Testis (tissue), 3 donors: ENCODE results near the gene CFDP1. TPM values are rescaled to one million over a fixed set of nuclear protein-coding genes. Genes with fewer than 3 reads are reported as not detected.

ENCODE experiments used
- DNase-seq: peaks from one replicate; pipeline ENCODE4 v3.0.0-alpha.2; 2019
- H3K27ac ChIP-seq, 2 donors: fragments of 200-600 bp; sonication (generic); one replicate each; pipeline ENCODE4 v1.5.1; 2019
- H3K27me3 ChIP-seq: fragments of 200-600 bp; sonication (generic); one replicate; pipeline ENCODE4 v1.5.1; 2019
- H3K36me3 ChIP-seq: fragments of 200-600 bp; sonication (generic); one replicate; pipeline ENCODE4 v1.5.1; 2017; ENCODE audit warnings: low read depth; ENCODE audit errors: missing control alignments
- H3K4me1 ChIP-seq: fragments of 200-600 bp; sonication (generic); one replicate; pipeline ENCODE4 v1.5.1; 2019
- H3K4me3 ChIP-seq, 2 donors: fragments of 200-600 bp; sonication (generic); one replicate each; pipeline ENCODE4 v1.5.1; 2017 to 2019
- H3K9me3 ChIP-seq: fragments of 200-600 bp; sonication (generic); one replicate; pipeline ENCODE4 v1.5.1; 2017
- POLR2A ChIP-seq: fragments of 450-650 bp; IDR thresholded peaks from one replicate; pipeline ENCODE4 v1.6.1; 2017; ENCODE audit warnings: antibody characterized with exemption, mild to moderate bottlenecking, moderate library complexity
- WGBS, 2 donors: methylation state at CpG; one replicate each; pipeline ENCODE4 v1.1.5; 2018; 5-methylcytosine and 5-hydroxymethylcytosine counted together
- intact Hi-C: fragments of 100-400 bp; cut with DNase I; formaldehyde crosslinking; loops from one replicate; pipeline ENCODE4 v1.15.1; 2023; ENCODE audit warnings: low total_unique reads
- polyA plus RNA-seq: library from polyadenylated mRNA; stranded (reverse); fragments of 350-450 nt; fragmentation: Illumina TruSeq; extraction: RNeasy Lipid Tissue Mini Kit (QIAGEN cat#74804); gene quantifications from one replicate; pipeline ENCODE4 v1.2.3, GENCODE V29; 2014; ENCODE audit warnings: low read depth, low replicate concordance; ENCODE audit not compliant: insufficient read depth
- total RNA-seq, 2 donors: library from RNA; depleted of rRNA; stranded (reverse); fragments of >200 nt; gene quantifications; one replicate each; pipeline ENCODE4 v1.2.3, GENCODE V29; 2016
- TF ChIP-seq, protein P1 (sequence below), 3 experiments: fragments of 450-650 bp in 2 of 3; fragments of 200-600 bp in 1 of 3; sonication (generic) in 1 of 3; IDR thresholded peaks; one replicate each; pipeline ENCODE4 v1.5.1; 2016 to 2019; ENCODE audit warnings: antibody characterized with exemption in 3 of 3, mild to moderate bottlenecking in 2 of 3, moderate library complexity in 1 of 3

The CFDP1 gene
- total and polyA plus RNA-seq, 3 donors from 2014 or later = 111 to 133 (median 127) TPM

DNA sequence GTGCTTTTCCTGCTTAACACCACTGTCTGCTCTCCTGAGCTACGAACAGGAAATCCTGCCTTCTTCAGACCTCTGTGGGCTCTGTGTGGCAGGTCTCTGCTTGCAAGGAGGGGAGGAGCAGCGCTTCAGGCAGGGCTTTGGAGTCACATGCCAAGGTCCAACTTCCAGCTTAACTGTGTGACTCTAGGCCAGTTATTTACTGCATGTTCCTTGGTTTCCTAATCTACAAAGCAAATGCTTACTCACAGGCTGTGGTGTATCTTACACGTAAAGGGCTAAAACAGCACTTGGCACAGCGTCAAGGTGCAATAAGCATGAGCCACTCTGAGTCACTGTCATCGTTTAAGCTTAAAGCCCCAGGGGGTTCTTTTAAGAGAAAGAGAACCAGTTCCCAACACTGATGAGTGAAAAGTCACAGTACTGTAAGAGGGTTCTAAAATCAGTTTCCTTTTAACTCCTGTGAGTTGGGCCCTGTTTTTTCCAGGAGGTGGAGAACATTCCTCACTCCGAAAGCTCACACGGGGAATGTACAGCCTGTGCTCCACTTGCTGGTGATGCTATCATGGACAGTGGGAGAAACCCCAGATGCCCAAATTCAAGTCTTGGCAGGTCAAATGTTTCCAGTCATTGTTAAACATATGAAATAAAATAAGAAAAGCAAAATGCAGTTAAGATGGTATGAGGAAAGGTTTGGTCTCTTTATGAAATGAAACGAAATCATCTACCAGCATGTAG is 127.8 kb downstream of the CFDP1 start:
- Histone ChIP-seq H3K27me3 (no peaks in the 10 kb centered on the region), H3K9me3 (no peaks in the 10 kb centered on the region), H3K27ac (peak overlapping the region; percentile 69 to 81), H3K4me1 (peaks cover 35% of the 10 kb centered on the region), H3K4me3 (no peak overlapping the region), H3K36me3 (no peaks in the 10 kb centered on the region)
- intact Hi-C loops = no loop called here
- no peak for TF ChIP-seq POLR2A
- TF ChIP-seq, protein P1, sequence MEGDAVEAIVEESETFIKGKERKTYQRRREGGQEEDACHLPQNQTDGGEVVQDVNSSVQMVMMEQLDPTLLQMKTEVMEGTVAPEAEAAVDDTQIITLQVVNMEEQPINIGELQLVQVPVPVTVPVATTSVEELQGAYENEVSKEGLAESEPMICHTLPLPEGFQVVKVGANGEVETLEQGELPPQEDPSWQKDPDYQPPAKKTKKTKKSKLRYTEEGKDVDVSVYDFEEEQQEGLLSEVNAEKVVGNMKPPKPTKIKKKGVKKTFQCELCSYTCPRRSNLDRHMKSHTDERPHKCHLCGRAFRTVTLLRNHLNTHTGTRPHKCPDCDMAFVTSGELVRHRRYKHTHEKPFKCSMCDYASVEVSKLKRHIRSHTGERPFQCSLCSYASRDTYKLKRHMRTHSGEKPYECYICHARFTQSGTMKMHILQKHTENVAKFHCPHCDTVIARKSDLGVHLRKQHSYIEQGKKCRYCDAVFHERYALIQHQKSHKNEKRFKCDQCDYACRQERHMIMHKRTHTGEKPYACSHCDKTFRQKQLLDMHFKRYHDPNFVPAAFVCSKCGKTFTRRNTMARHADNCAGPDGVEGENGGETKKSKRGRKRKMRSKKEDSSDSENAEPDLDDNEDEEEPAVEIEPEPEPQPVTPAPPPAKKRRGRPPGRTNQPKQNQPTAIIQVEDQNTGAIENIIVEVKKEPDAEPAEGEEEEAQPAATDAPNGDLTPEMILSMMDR (IDR thresholded peaks at IDR 0.05) = no peak
- 36 to 39% methylated on average over 8 of the region's 8 CpGs for WGBS, 2 donors
- peak; percentile 72 for DNase-seq

DNA sequence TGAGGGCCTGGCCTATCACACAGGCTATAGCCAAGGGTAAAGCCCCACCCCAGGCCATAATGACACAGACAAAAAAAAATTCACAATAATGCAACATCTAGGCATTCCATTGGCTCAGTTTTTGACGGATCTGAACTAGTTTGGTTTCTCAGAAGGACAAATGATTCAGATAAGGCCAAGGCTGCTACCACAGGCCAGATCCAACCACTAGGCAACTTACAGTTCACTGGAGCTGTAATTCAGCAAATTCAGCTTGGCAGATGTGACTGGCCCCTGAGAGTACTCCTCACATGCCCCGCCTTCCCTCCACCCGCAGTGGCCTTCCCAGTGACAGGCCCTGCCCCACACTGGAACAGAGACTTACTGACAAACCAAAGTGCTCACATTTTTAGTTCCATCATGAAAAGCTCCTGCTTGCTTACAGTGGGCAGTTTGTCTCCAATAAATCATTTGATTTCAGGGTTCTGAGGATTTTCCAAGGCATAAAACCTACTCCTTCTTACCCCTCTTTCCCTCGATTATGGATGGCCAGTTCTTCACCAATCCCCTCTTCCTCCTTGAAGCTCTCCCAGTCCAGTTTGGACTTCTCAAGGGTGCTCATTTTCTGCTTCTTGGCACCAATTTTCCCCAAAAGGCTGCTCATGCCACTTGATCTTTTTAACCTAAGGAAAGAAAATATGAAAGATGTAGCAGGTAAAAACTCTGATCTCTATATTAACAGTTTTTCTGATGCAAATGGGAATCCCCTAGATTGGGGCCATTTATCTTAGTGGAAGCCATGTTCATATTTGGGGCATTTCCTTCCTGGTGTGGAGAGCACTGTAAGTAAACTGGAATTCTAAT is 128.6 kb downstream of the CFDP1 start:
- H3K9me3 ChIP-seq = no peaks in the 10 kb centered on the region
- intact Hi-C loops = no loop called here
- peak; percentile 69 for DNase-seq
- peak overlapping the region; percentile 69 to 81 for H3K27ac ChIP-seq
- H3K4me3 ChIP-seq = no peak overlapping the region
- no peaks in the 10 kb centered on the region for H3K27me3 ChIP-seq
- WGBS, 2 donors = 56 to 72% methylated on average over 4 of the region's 4 CpGs
- peaks cover 32% of the 10 kb centered on the region for H3K4me1 ChIP-seq
- H3K36me3 ChIP-seq = no peaks in the 10 kb centered on the region
- no peak for TF ChIP-seq POLR2A
- TF ChIP-seq, protein P1 (IDR thresholded peaks at IDR 0.05) = no peak

DNA sequence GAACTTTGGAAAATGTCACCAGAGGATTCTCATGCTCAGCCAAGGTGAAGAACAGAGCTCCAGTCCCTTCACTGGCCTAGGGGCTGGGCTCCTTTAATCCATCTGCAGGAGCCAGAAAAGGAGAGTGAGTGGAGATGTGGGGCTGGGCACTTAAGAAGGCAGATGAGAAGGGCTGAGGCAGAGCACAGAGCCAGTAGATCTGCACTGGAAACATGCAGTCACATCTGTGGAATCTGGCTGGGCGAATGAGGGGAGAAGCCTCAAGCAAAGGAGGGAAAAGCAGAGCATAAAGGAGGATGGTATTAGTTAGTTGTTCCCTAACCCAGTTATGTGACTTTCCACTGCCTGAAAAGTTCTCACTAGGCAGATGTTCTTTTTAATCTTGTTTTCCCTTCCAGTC is 131.5 kb downstream of the CFDP1 start:
- intact Hi-C loops = no loop called here
- 81 to 100% methylated on average over 1 of the region's 1 CpG for WGBS, 2 donors

DNA sequence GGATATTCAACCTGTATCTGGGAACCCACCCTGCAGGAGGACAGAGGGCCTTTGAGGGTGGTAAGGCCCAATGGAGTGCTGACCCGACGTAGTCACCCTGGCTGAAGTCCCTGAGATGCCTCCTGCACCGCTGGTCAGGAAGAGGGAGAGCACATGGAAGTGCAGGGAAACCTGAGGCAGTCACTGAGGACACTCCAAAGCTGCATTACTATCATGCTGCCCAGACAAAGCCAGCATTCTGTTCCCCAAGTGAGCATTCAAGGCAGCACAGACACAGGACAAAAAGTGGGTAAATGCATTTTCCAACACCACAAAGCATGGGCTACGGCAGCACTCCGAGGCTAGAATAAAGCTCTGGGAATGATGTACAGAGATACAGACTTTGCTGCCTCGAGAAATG is 135.0 kb downstream of the CFDP1 start:
- no peak for DNase-seq
- H3K4me3 ChIP-seq = no peak overlapping the region
- no peak for TF ChIP-seq POLR2A
- TF ChIP-seq, protein P1 (IDR thresholded peaks at IDR 0.05) = no peak
- H3K36me3 ChIP-seq = no peaks in the 10 kb centered on the region
- H3K9me3 ChIP-seq = no peaks in the 10 kb centered on the region
- intact Hi-C loops = no loop called here
- H3K4me1 ChIP-seq = no peaks in the 10 kb centered on the region
- no peak overlapping the region for H3K27ac ChIP-seq
- no peaks in the 10 kb centered on the region for H3K27me3 ChIP-seq
- WGBS, 2 donors = 70 to 79% methylated on average over 6 of the region's 6 CpGs

More for the DNA sequence above, 131.5 kb downstream of the CFDP1 start:
- peaks cover 26% of the 10 kb centered on the region for H3K4me1 ChIP-seq
- H3K36me3 ChIP-seq = no peaks in the 10 kb centered on the region
- H3K27me3 ChIP-seq = no peaks in the 10 kb centered on the region
- no peak for DNase-seq
- no peak overlapping the region for H3K27ac ChIP-seq
- H3K9me3 ChIP-seq = no peaks in the 10 kb centered on the region
- TF ChIP-seq, protein P1 (IDR thresholded peaks at IDR 0.05) = no peak
- TF ChIP-seq POLR2A = no peak
- no peak overlapping the region for H3K4me3 ChIP-seq
